Measurements from ENCODE around the gene LEMD1.

DNA sequence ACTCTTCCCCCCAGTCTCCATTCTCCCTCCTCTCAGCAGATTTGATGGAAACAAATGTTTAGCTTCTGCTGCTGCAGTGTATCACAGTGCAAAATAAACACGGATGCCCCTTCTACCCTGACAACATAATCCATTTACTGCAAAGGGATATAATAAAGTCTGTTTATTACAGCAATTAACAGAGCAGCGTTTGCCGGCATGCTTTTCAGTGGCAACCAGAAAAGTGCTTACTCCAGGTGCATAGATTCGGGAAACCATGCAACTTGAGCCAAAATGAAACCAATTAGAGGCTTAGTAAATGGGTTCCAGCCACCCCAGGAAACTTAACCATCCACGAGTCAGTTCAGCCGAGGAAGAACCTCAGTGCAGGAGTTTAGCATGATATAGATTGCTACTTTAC, 12.9 kb upstream of the LEMD1 start:
- TF ChIP-seq POLR2AphosphoS5 (IDR thresholded peaks at IDR 0.05) = no peak
- TF ChIP-seq POLR2A (IDR thresholded peaks at IDR 0.05) = no peak
- TF ChIP-seq, protein P1, sequence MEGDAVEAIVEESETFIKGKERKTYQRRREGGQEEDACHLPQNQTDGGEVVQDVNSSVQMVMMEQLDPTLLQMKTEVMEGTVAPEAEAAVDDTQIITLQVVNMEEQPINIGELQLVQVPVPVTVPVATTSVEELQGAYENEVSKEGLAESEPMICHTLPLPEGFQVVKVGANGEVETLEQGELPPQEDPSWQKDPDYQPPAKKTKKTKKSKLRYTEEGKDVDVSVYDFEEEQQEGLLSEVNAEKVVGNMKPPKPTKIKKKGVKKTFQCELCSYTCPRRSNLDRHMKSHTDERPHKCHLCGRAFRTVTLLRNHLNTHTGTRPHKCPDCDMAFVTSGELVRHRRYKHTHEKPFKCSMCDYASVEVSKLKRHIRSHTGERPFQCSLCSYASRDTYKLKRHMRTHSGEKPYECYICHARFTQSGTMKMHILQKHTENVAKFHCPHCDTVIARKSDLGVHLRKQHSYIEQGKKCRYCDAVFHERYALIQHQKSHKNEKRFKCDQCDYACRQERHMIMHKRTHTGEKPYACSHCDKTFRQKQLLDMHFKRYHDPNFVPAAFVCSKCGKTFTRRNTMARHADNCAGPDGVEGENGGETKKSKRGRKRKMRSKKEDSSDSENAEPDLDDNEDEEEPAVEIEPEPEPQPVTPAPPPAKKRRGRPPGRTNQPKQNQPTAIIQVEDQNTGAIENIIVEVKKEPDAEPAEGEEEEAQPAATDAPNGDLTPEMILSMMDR (IDR thresholded peaks at IDR 0.05 in 8 of 11, conservative IDR thresholded peaks at IDR 0.05 in 3 of 11) = no peak

Measured in spleen (tissue), 7 donors.